SK-N-MC (cell line): ENCODE results near the gene GCK.

Experiments
- EZH2 ChIP-seq: fragments of 200-600 bp; sonication (generic); IDR thresholded peaks from one replicate; pipeline ENCODE4 v1.6.1; 2017; ENCODE audit warnings: antibody characterized with exemption
- FOXP2 ChIP-seq: optimal IDR thresholded peaks from 2 replicates; pipeline ENCODE3; 2011; ENCODE audit warnings: mild to moderate bottlenecking, moderate library complexity; ENCODE audit not compliant: insufficient read depth; ENCODE audit errors: extremely low read length, control extremely low read depth
- POLR2AphosphoS5 ChIP-seq: IDR thresholded peaks from 2 replicates; pipeline ENCODE4 v1.6.1; 2012; ENCODE audit warnings: mild to moderate bottlenecking, low read depth, low read length, borderline replicate concordance

DNA sequence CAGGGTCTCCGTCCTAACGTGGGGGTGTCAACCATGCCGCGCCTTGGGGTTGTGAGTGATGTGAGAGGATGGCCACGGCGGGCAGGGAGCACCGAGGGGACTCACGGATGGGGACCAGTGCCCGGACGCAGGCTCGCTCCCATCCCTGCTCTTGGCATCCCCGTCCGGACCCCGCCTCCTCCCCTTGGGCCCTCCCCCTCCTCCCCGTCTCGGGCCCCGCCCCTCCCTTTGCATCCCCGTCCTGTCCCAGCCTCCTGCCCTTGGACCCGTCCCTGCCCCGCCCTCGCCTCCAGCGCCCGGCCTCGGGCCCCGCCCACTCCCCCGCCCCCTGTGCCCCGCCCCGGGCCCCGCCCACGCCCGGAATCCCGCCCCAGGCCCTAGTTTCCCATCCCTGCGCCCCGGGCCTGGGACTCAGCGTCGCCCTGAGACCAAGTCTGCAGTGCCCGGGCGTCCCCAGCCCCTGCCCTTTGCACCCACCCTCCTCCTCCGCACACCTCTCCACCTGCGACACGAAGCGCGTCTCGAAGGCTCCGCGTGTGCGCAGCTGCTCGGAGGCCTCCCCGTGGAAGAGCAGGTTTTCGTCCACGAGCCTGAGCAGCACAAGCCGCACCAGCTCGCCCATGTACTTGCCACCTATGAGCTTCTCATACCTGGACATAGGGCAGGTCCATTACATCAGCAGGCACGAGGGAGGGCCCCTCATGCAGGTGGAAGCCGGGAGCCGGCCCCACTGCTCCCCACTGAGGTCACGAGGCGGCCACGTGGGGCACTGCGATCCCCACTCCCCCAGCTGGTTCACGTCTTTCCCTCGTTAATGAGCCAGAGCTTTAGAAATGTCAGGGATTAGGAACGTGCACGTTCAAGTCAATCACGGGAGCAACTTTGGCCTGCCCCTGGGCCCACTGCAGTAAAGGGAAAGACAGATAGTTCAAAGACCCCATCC, 43.0 kb downstream of the GCK start:
- no peak for TF ChIP-seq EZH2
- no peak for TF ChIP-seq POLR2AphosphoS5
- no peak for TF ChIP-seq FOXP2
